ENCODE measurements around the gene AKAP11.

Gene AKAP11

DNA sequence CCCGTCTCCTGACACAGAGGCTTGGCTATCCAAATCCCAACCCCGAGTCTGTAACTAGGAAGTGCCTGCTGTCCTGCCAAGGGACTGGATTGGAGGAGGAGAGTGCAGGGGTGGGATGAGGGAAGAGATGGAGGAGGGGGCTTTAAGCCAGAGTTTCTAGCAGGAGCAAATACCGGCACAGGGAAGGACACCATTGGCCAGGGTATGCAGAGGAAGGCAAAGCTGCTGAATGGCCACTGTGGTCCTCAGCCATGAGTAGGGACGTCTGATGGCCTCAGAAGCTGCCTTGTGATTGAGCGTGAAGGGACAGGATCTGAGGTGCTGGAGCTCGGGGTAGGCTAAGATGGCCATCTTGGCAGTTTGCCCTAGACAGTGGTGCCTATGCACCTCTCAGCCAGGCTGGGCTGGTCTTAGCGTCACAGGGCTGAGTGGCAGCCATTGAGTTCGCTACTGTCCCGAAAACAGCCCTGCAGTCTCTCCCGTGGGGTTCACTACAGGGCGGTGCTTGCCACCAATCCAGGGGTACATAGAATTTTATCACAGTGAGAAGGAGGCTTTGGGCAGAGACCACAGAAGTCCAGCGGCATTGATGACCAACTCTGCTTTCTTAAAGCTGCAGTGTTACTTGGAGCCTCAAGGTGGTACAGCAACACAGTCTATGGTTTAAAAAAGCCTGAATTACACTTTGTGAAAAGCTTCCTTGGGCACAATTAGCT lies 61.8 kb downstream of the AKAP11 start:
- peak; percentile 49 for DNase-seq (ENCODE audit: low read depth, low spot score)

DNA sequence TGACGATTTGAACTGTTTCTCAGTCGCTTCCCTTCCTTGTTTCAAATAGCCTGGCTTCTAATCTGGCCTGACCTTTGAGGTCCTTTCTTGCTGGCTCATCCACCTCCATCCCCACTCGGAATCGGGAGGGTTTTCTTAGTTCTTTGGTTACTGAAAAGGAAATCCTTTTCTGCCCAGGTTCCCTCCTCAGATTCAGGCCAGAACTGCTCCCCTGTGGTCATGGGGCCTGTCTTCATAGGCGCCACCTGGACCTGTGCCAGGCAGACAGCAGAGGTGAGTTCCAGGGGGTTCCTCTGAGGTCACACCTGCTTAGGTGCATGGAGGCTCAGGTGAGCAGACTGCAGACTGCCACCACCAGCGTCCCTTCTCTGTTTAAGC lies 62.4 kb downstream of the AKAP11 start:
- no peak for DNase-seq (ENCODE audit: low read depth, low spot score)

DNA sequence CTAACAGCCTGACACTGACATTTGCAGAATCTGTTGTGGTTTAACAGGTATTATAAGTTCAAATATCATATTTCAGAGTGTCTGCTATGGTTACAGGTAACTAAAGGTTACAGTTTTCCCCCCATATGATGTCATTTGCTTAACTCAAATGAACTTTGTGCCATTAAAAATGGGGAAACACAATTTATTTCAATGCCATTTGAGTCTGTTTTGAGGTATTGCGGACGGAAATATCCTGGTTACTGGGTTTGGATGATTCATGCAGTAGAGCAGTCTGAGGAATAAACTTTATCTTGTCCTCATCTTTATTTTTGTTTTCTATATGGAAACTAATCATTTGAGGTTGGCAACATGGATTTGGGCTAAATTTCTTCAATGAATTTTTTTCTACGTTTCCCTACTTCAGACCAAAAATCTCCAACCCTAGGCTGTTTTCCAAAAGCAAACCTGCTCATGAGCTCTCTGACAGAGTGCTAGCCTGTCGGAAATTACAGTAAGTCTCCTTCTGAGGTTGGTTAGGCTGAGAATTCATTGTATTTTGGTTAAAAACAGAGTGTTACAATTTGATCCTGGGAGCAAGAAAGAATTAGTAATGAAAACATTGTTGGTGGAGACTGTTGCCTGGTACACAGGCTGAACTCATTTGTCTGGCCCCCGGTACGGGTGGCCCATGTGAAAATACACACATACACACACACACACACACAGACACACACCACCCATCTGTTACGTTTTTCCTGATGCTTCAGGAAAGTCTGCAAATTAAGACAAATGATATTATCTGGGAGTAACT lies 66.1 kb downstream of the AKAP11 start:
- no peak for DNase-seq (ENCODE audit: low read depth, low spot score)

DNA sequence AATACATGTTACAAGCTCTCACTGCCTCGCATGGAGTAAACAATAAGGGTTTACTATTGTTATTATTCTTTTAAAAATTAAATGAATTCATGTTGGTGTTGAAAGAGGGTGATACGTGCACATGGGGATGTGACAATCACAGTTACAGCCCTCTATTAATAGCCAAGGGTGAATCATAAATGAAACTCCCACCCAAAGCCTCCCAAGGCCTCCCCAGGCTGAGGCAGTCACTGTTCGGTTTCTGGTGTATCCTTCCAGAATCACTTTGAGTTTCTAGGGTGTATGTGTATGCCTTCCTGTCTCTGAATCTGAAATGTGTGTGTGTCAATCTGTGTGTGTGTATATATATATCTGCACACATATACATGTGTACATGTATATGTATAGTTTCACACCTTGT lies 73.4 kb downstream of the AKAP11 start:
- DNase-seq (ENCODE audit: low read depth, low spot score): no peak

DNA sequence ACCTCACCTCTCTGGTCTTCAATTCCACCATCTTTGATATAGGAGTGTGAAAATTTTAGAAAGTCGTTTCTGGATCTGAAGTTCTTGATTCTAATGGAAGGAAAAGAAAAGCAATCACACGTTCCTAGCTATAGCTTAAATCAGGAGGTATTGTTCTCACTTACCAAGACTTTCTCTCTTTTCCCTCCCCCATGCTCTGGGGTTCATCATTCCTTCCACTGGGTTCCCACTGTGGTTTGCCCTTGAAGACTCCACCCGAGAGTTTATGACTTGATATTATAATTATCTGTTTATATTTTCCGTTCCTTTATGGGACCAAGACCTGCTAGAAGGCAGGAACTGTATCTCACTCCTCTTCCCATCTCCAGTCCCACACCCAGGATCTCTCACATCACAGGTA lies 76.6 kb downstream of the AKAP11 start:
- DNase-seq (ENCODE audit: low read depth, low spot score): no peak

DNA sequence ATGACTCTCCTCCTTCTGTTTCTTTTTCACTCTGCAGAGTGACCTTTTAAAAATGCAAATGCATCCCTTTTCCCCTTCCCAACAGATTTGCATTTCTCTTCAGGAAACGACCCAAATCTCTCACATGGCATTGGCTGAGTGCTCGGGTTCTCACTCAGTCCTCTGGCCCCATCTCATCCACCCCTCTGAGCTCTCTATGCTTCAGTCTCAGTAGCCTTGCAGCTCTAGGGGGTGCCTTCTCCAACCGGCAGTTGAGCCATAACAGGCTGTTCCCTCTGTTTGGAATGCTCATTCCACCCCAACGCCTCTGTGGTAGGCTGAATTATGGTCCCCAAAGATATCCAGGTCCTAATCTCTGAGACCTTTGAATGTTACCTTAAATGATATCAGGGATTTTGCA lies 78.2 kb downstream of the AKAP11 start:
- no peak for DNase-seq (ENCODE audit: low read depth, low spot score)

DNA sequence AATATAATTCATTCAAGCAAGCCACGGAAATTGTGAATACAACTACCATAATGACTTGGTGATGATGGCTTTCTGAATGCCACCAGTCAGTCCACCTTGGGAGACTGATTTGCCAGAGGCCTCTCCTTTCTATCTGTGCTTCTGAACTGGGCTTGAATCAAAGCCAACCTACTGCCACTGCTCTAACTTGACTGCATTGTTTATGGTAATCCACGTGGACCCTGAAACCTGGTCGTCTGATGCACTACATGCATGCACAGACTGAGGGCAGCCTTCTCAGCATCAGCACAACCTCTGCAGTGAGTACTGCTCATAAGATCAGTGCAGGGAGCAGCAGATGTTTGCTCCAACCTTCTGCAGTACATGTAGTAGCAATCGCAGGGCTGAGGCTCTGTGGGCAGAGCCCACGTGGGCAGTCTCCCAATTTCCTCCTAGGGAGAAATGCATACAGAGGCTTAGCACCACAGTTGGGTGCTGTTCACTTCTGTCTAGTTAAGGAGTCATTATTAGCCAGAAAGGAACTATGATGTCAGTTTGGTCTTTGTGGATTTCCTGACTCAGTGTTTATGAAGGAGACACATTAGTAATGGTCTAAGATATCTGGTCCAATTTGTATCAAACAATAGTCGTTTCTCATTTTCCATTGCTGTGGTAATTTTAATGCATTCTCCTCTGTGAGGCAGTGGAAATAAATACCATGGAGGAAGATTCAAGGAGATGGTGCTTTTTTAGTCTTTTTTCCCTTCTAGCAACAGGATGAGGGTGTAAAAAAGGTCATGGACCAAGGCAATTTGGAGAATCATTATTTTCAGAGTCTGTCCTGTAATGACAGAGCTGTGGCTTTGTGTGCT lies 82.5 kb downstream of the AKAP11 start:
- peak; percentile 5 for DNase-seq (ENCODE audit: low read depth, low spot score)

DNA sequence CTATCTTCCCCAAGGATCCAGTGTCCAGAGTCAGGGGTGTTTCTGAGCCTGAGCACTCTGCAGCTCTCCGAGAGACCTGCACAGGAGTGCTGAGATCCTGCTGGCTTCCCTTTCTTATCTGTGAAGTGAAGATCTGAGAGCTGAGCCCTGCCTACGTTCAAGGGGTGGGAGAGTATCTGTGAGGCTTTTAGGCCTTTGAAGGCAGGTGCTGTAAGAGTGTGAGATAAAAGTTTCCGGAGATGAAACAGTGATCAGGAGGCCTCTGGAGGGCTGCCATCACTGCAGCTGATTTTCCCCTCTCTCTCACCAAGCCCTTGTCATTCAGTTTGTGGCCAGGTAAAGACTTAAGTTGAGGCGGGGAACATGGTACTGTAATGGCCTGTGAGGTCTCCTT lies 83.1 kb downstream of the AKAP11 start:
- no peak for DNase-seq (ENCODE audit: low read depth, low spot score)

GRCh38 chr13:42355491-42356183 lies 83.7 kb downstream of the AKAP11 start:
- no peak for DNase-seq (ENCODE audit: low read depth, low spot score)

- no peak for DNase-seq (ENCODE audit: low read depth, low spot score)
Measured at GRCh38 chr13:42356184-42356575, 84.2 kb downstream of the AKAP11 start.

GRCh38 chr13:42360046-42360574 lies 88.2 kb downstream of the AKAP11 start:
- no peak for DNase-seq (ENCODE audit: low read depth, low spot score)

GRCh38 chr13:42361701-42362100 lies 89.7 kb downstream of the AKAP11 start:
- no peak for DNase-seq (ENCODE audit: low read depth, low spot score)

DNA sequence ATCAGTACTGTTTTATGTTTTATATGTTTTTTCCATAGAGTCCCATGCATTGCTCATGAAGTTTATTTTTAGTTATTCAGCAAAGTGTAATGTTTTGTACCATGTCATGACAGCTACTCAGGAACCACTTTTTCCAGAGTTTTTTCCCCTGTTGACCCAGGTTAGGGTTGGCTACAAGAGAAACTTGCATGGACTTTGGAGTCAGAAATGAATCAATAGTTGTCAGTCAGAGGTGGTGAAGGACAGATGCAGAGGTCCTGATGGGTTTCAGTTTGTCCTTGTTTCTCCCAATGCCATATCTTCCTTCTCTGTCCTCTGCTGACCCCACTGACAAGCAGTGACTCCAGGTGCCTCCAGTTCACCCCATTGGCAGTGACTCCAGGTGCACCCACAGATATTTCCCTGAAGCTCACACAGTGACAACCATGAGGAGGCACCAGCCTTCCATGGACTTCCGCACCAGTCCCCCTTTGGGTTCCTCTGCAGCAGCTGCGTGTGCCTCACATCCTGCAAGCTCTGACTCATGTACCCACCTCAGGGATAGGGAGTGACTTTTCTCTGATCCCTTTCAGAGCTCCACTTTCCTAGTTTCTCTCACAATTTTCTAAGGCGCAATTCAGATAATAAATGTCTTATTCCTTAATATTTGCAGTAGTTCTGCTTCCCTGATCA lies 92.1 kb downstream of the AKAP11 start:
- DNase-seq (ENCODE audit: low read depth, low spot score): no peak

- peak; percentile 48 for DNase-seq (ENCODE audit: low read depth, low spot score)
Measured at GRCh38 chr13:42364613-42365000, 92.7 kb downstream of the AKAP11 start.

DNA sequence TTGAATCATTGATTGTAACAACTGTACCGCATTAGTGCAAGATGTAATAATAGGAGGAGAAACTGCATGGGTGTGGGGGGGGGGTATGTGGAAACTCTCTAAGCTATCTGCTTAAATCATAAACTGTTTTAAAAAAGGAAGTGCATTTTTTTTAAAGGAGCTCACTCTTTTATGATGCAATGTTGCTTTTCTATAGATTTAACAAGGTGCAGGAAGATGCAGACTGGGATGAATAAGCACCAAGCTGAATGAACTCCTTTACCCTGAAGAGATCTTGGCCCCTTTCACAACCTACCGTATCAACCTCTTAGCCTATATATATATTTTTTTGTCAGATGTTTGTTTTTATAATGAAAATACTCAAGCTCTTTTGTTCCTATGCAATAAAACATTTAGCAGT lies 95.9 kb downstream of the AKAP11 start:
- DNase-seq (ENCODE audit: low read depth, low spot score): no peak

GRCh38 chr13:42369071-42369797 lies 97.3 kb downstream of the AKAP11 start:
- no peak for DNase-seq (ENCODE audit: low read depth, low spot score)

DNA sequence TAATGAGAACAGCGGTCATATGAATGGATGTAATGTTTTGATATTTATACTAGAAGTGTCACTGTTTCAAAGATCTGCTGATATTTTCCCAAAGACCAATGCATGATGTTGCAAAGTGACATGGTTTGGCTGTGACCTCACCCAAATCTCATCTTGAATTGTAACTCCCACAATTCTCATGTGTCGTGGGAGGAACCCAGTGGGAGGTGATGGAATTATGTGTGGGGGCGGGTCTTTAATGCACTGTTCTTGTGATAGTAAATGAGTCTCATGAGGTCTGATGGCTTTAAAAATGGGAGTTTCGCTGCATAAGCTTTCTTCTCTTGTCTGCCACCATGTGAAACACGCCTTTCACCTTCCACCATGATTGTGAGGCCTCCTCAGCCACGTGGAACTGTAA lies 98.3 kb downstream of the AKAP11 start:
- DNase-seq (ENCODE audit: low read depth, low spot score): no peak

Data from ELF-1 (cell line).